Mesodermal cell (in vitro differentiated cells): ENCODE data around the gene FGFR2.

Experiments
- H3K27ac ChIP-seq: 2 replicates; pipeline ENCODE4 v1.7.0; 2013; ENCODE audit warnings: mild to moderate bottlenecking, low read depth, low read length, moderate library complexity; ENCODE audit not compliant: severe bottlenecking
- H3K36me3 ChIP-seq: 2 replicates; pipeline ENCODE4 v1.7.1; 2013; ENCODE audit warnings: mild to moderate bottlenecking, low read length, moderate library complexity; ENCODE audit not compliant: control insufficient read depth, insufficient read depth
- H3K4me1 ChIP-seq: one replicate; pipeline ENCODE4 v1.7.1; 2013; ENCODE audit warnings: mild to moderate bottlenecking, low read length; ENCODE audit not compliant: insufficient read depth, control insufficient read depth, poor library complexity, severe bottlenecking
- H3K4me3 ChIP-seq: 2 replicates; pipeline ENCODE4 v1.7.0; 2013; ENCODE audit warnings: low read length, control low read depth, mild to moderate bottlenecking; ENCODE audit not compliant: insufficient read depth, poor library complexity, severe bottlenecking; ENCODE audit errors: extremely low read depth
- H3K9me3 ChIP-seq: 2 replicates; pipeline ENCODE4 v1.7.1; 2013; ENCODE audit warnings: mild to moderate bottlenecking, low read length, moderate library complexity; ENCODE audit not compliant: control insufficient read depth
- WGBS, 2 experiments: methylation state at CpG; one replicate each; pipeline ENCODE4 v1.1.5; 2013; ENCODE audit warnings: missing lambda C conversion rate in 2 of 2; ENCODE audit not compliant: insufficient coverage in 2 of 2; 5-methylcytosine and 5-hydroxymethylcytosine counted together

Gene FGFR2

GRCh38 chr10:121462281-121462680 lies 136.0 kb downstream of the FGFR2 start:
- H3K4me1 ChIP-seq: peaks cover 16% of the 10 kb centered on the region
- no peaks in the 10 kb centered on the region for H3K9me3 ChIP-seq
- no peaks in the 10 kb centered on the region for H3K36me3 ChIP-seq
- 95 to 96% methylated on average over 6 to 7 of the region's 7 CpGs for WGBS, 2 experiments
- H3K27ac ChIP-seq: no peak overlapping the region
- no peak overlapping the region for H3K4me3 ChIP-seq

- 100% methylated on average over 2 of the region's 5 CpGs for WGBS, 2 experiments
- Histone ChIP-seq H3K9me3 (no peaks in the 10 kb centered on the region), H3K27ac (no peak overlapping the region), H3K4me1 (peaks cover 16% of the 10 kb centered on the region), H3K4me3 (no peak overlapping the region), H3K36me3 (no peaks in the 10 kb centered on the region)
These were observed 136.9 kb downstream of the FGFR2 start for GRCh38 chr10:121461307-121461706.

- Histone ChIP-seq H3K4me3 (no peak overlapping the region), H3K27ac (no peak overlapping the region), H3K9me3 (no peaks in the 10 kb centered on the region), H3K4me1 (peaks cover 16% of the 10 kb centered on the region), H3K36me3 (no peaks in the 10 kb centered on the region)
- WGBS, 2 experiments: 85 to 90% methylated on average over 3 of the region's 3 CpGs
These were observed 137.5 kb downstream of the FGFR2 start for GRCh38 chr10:121460733-121461132.

GRCh38 chr10:121459622-121460453 lies 138.4 kb downstream of the FGFR2 start:
- Histone ChIP-seq H3K36me3 (no peaks in the 10 kb centered on the region), H3K4me3 (no peak overlapping the region), H3K9me3 (no peaks in the 10 kb centered on the region), H3K27ac (no peak overlapping the region), H3K4me1 (peaks cover 21% of the 10 kb centered on the region)
- 61 to 66% methylated on average over 12 to 14 of the region's 17 CpGs for WGBS, 2 experiments

- Histone ChIP-seq H3K4me1 (peaks cover 23% of the 10 kb centered on the region), H3K9me3 (no peaks in the 10 kb centered on the region), H3K4me3 (no peak overlapping the region), H3K27ac (no peak overlapping the region), H3K36me3 (no peaks in the 10 kb centered on the region)
- 75% methylated on average over 4 of the region's 6 CpGs; no CpG with 5 or more reads in 1 of the 2 experiments for WGBS, 2 experiments
These were observed 139.0 kb downstream of the FGFR2 start for GRCh38 chr10:121459279-121459621.

GRCh38 chr10:121457729-121458128 lies 140.5 kb downstream of the FGFR2 start:
- Histone ChIP-seq H3K27ac (no peak overlapping the region), H3K4me1 (peaks cover 28% of the 10 kb centered on the region), H3K4me3 (no peak overlapping the region), H3K36me3 (no peaks in the 10 kb centered on the region), H3K9me3 (no peaks in the 10 kb centered on the region)
- 50 to 62% methylated on average over 2 to 3 of the region's 3 CpGs for WGBS, 2 experiments

- 53 to 61% methylated on average over 2 of the region's 5 CpGs for WGBS, 2 experiments
- H3K4me3 ChIP-seq: no peak overlapping the region
- H3K4me1 ChIP-seq: peaks cover 24% of the 10 kb centered on the region
- peak overlapping the region; percentile 71 for H3K27ac ChIP-seq
- no peaks in the 10 kb centered on the region for H3K36me3 ChIP-seq
- no peaks in the 10 kb centered on the region for H3K9me3 ChIP-seq
These were observed 142.9 kb downstream of the FGFR2 start for GRCh38 chr10:121455377-121455776.

GRCh38 chr10:121454781-121455180 lies 143.5 kb downstream of the FGFR2 start:
- Histone ChIP-seq H3K27ac (peak overlapping the region; percentile 71), H3K4me1 (peaks cover 18% of the 10 kb centered on the region), H3K9me3 (no peaks in the 10 kb centered on the region), H3K4me3 (no peak overlapping the region), H3K36me3 (no peaks in the 10 kb centered on the region)
- WGBS, 2 experiments: 100% methylated on average over 4 of the region's 4 CpGs

- Histone ChIP-seq H3K4me3 (no peak overlapping the region), H3K36me3 (no peaks in the 10 kb centered on the region), H3K27ac (peak overlapping the region; percentile 25), H3K9me3 (no peaks in the 10 kb centered on the region), H3K4me1 (peaks cover 16% of the 10 kb centered on the region)
- 92 to 97% methylated on average over 2 to 3 of the region's 3 CpGs for WGBS, 2 experiments
These were observed 145.1 kb downstream of the FGFR2 start for GRCh38 chr10:121453160-121453559.

GRCh38 chr10:121452581-121452980 lies 145.7 kb downstream of the FGFR2 start:
- WGBS, 2 experiments: 90 to 93% methylated on average over 1 to 3 of the region's 4 CpGs
- Histone ChIP-seq H3K4me3 (no peak overlapping the region), H3K27ac (peak overlapping the region; percentile 25), H3K9me3 (no peaks in the 10 kb centered on the region), H3K4me1 (peaks cover 16% of the 10 kb centered on the region), H3K36me3 (no peaks in the 10 kb centered on the region)

- Histone ChIP-seq H3K27ac (no peak overlapping the region), H3K9me3 (no peaks in the 10 kb centered on the region), H3K36me3 (no peaks in the 10 kb centered on the region), H3K4me1 (peaks cover 15% of the 10 kb centered on the region), H3K4me3 (no peak overlapping the region)
- WGBS, 2 experiments: 92 to 97% methylated on average over 3 to 5 of the region's 6 CpGs
These were observed 148.0 kb downstream of the FGFR2 start for GRCh38 chr10:121450247-121450646.
